Activated CD8-positive, alpha-beta memory T cell treated with anti-CD3 and anti-CD28 coated beads, Interleukin-2, amount 50 U/mL, for 48 hours (primary cell): ENCODE data around the gene RNF167.
"Not testable (repeated sequence)": the region's sequence is repeated elsewhere in the genome, so short reads cannot be mapped to it uniquely, and the experiment has no call there.

ENCODE experiments used
- DNase-seq: peaks from one replicate; pipeline ENCODE4 v3.0.0-alpha.2; 2020

RNF167 gene

DNA sequence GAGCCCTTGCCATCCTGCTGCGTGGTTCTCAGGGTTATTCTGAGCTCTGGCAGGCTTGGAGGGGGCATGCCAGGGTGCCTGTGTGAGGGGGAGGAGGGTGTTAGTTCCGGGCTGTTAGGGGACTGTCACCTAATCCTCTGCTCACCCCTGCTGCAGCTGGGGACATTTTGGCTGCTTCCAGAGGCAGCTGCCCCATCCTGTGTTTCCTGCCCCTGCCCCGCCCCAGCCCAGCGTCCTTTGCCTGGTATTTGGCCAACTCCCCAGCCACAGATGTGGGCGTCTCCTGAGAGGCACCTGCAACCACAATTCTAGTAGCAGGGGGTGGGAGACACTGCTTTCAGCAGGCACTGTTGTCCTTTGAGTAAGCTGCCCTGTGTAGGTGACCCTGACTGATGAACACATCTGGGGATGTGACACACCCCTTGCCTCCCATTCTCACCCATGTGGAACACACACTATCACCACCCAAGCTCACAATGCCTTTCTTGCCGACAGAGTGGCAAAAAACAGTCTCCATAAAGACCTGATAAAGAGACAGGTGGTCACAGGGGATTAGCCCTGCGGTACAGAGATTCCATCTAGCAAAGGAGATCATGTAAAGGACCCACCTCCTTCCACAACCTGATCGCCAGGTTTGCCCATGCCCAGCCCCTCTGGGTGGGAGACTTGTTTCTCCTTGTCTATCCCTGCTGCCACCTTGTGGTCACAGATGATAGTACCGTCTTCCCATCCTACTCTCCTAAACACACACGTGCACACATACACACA is 36.8 kb upstream of the RNF167 start, which contains the start of gene CHRNE:
TSS of gene CHRNE (minus strand) at position 48 of the 768 bp plus-strand sequence. CDS start at position 13, 35 bp downstream.
- DNase-seq, result peak; percentile 84

DNA sequence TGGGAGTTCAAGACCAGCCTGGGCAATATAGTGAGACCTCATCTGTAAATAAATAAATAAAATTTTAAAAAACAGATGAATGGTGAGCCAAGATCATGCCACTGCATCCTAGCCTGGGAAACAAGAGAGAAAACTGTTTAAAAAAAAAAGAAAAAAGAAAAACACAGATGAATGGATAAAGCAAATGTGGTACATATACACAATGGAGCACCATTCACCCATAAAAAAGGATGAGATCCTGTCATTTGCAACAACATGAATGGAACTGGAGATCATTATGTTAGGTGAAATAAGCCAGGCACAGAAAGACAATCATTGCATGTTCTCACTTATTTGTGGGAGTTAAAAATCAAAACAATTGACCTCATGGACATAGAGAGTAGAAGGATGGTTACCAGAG is 33.4 kb upstream of the RNF167 start:
- not testable (repeated sequence) for DNase-seq

DNA sequence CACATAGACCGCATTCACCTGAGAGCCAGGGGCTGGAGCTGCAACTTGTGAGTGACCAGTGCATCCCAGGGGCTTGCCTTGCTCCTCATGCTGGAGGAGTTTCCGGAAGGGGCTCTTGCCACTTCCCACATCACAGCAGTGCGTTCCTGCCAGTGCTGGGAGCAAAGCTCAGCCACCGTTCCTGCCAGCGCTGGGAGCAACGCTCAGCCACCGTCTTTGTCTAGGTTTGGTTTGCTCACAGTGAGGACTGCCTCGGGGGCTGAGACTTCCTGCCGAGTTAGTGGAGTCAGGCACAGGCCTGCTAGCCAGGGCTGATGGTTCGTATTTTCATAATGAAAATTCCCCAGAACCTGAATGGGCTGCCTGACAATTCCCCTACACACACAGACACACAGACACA is 31.8 kb upstream of the RNF167 start:
- no peak for DNase-seq

DNA sequence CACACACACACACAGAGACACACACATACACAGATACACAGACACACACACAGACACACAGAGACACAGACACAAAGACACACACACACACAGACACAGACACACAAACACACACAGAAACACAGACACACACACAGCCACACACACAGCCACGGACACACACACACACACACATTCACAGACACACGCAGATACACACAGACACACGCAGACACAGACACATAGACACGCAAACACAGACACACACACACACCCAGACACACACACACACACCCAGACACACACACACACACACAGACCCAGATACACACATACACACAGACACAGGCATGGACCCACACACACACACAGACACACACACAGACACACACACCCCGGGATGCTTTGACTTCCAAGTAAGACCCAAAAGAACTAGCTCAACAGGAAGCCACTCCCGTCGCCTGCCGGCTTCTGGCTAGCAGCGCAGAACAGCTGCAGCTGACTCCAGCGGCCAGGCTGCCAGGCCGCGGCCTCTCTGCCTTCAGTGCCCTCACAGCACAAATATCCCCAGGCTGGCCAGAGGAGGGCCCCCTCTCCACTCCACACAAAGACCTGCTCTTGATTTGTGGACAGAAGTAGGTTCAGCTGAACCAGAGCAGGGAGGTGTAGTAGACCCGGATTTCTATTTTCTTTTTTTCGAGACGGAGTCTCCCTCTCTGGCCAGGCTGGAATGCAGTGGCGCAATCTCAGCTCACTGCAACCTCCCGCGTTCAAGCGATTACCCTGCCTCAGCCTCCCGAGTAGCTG is 31.2 kb upstream of the RNF167 start:
- DNase-seq, result peak; percentile 84

DNA sequence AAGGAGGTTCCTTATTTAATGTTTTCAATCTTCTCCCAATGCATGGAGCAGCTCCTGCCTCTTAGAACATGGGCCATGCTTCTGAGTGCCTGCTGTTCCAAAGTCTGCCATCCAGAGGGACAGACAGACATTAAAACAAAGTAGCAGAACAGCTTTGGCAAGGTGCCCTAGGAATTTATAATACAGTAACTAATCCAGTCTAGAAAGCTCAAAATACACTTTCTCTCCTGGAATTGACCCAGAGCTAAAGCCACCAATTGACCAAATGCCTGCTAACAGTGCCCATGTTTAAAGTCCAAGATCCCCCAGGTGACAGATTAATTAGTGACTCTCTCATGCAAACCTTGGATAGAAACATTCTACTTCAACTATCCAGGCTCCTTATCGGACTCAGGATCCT is 26.1 kb upstream of the RNF167 start:
- DNase-seq, result no peak

DNA sequence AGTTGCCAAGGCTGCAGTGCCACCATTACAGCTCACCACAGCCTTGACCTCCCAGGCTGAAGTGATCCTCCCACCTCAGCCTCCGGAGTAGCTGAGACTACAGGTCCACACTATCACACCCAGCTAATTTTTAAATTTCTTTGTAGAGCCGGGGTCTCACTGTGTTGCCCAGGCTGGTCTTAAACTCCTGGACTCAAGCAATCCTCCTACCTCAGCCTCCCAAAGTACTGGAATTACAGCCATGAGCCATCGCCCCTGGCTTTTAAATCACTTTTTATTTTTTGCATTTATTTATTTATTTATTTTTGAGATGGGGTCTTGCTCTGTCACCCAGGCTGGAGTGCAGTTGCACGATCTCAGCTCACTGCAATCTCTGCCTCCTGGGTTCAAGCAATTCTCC is 25.5 kb upstream of the RNF167 start:
- not testable (repeated sequence) for DNase-seq

DNA sequence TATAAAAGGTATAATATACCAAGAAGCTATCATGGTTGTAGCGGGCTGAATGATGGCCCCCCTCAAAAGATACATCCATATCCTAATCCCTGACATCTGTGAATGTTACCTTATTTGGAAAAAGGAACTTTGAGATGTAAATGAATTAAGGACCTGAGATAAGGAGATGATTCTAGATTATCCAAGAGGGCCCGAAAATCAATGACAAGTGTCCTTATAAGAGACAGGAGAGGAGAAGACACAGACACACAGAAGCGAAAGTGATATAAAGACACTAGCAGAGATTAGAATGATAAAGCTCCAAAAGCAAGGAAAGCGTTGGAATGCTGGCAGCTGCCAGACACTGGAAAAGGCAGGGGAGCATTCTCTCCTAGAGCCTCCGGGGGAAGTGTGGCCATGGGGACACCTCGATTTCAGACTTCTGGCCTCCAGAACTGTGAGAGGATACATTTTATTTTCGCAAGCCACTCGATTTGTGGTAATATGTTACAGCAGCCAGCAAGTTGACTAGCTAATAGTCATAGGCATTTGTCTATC is 20.5 kb upstream of the RNF167 start:
- DNase-seq, result no peak

DNA sequence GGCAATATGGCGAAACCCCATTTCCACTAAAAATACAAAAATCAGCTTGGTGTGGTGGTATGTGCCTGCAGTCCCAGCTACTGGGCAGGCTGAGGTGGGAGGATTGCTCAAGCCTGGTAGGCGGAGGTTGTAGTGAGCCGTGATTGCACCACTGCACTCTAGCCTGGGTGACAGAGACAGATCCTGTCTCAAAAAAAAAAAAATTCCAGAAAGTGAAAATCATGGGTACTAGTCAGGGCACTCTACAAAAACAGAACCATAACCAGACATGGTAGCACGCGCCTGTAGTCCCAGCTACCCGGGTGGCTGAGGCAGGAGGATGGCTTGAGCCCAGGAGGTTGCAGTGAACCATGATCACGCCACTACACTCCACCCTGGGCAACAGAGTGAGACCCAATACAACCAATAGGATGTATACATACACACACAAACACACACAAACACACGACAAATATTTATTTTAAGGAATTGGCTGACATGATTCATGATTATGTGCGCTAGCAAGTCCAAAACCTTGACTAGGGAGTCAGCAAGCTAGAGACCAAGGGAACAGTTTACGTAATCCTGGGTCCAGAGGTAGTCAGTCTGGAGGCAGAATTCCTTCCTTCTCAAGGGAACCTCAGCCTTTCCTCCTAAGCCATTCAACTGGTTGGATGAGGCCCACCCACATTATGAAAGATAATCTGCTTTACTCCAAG is 19.6 kb upstream of the RNF167 start:
- DNase-seq, result no peak

DNA sequence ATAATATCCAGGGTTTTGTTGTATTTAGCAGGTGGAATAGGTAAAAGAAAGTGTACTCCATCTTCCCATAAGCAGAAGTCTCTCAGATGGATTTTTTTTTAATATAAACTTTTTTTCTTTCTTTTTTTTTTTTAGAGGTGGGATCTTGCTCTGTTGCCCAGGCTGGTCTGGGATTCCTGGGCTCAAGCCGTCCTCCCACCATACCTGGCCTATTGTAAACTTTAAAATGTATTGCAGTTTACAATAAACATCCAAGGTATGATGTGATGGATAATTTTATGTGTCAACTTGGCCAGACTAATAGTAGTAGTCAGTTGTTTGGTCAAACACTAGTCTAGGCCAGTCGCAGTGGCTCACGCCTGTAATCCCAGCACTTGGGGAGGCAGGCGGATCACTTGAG is 18.7 kb upstream of the RNF167 start:
- no peak for DNase-seq

DNA sequence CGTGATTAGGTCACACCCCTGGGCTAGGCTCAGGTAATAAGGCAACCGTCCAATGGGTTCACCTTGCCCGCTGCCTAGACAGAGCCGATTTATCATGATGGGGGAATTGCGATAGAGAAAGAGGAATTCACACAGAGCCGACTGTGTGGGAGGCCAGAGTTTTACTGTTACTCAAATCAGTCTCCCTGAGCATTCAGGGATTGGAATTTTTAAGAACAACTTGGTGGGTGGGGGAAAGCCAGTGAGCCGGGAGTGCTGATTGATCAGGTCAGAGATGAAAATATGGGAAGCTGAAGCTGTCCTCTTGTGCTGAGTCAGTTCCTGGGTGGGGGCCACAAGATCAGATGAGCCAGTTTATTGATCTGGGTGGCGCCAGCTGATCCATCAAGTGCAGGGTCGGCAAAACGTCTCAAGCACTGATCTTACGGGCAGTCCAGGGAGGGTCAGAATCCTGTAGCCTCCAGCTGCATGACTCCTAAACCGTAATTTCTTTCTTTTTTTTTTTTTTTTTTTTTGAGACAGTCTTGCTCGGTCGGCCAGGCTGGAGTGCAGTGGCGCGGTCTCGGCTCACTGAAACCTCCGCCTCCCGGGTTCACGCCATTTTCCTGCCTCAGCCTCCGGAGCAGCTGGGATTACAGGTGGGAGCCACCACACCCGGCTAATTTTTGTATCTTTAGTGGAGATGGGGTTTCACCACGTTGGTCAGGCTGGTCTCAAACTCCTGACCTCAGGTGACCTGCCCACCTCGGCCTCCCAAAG is 13.3 kb upstream of the RNF167 start:
- DNase-seq, result not testable (repeated sequence)

DNA sequence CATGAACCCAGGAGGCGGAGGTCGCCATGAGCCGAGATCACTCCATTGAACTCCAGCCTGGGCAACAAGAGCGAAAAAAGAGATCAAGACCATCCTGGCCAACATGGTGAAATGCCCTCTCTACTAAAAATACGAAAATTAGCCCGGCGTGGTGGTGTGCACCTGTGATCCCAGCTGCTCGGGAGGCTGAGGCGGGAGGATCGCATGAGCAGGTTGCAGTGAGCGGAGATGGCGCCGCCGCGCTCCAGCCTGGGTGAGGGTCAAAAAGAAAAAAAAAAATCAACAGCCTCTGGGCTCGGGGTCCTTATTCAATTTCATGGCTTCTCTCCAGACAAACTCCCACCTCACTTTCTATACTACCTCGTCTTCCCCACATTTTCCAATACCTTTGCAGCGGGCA is 11.2 kb upstream of the RNF167 start:
- no peak for DNase-seq

DNA sequence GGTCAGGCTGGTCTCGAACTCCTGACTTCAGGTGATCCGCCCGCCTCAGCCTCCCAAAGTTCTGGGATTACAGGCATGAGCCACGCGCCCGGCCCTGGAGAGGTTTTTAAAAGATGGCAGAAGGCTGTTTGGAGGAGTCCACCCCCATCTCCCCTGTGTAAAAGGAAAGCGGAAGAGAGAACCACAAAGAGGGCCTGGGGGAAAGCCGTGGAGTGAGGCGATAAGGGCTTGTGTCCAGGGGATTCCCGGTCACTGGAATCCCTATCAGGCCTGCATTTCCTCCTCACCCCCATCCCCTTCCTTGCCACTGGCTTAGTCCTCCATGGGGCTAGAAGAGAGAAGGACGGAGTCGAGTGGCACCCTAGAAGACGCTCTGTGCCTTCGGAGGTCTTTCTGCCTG is 8.1 kb upstream of the RNF167 start, which contains the start of gene GP1BA:
TSS of gene GP1BA (plus strand) at position 315 of the 400 bp plus-strand sequence. CDS start 328 bp downstream, outside the sequence.
- DNase-seq, result no peak

DNA sequence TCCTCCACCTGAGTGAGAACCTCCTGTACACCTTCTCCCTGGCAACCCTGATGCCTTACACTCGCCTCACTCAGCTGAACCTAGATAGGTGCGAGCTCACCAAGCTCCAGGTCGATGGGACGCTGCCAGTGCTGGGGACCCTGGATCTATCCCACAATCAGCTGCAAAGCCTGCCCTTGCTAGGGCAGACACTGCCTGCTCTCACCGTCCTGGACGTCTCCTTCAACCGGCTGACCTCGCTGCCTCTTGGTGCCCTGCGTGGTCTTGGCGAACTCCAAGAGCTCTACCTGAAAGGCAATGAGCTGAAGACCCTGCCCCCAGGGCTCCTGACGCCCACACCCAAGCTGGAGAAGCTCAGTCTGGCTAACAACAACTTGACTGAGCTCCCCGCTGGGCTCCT is 7.3 kb upstream of the RNF167 start:
- DNase-seq, result no peak

DNA sequence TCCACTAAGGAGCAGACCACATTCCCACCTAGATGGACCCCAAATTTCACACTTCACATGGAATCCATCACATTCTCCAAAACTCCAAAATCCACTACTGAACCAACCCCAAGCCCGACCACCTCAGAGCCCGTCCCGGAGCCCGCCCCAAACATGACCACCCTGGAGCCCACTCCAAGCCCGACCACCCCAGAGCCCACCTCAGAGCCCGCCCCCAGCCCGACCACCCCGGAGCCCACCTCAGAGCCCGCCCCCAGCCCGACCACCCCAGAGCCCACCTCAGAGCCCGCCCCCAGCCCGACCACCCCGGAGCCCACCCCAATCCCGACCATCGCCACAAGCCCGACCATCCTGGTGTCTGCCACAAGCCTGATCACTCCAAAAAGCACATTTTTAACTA is 6.4 kb upstream of the RNF167 start:
- DNase-seq, result no peak

DNA sequence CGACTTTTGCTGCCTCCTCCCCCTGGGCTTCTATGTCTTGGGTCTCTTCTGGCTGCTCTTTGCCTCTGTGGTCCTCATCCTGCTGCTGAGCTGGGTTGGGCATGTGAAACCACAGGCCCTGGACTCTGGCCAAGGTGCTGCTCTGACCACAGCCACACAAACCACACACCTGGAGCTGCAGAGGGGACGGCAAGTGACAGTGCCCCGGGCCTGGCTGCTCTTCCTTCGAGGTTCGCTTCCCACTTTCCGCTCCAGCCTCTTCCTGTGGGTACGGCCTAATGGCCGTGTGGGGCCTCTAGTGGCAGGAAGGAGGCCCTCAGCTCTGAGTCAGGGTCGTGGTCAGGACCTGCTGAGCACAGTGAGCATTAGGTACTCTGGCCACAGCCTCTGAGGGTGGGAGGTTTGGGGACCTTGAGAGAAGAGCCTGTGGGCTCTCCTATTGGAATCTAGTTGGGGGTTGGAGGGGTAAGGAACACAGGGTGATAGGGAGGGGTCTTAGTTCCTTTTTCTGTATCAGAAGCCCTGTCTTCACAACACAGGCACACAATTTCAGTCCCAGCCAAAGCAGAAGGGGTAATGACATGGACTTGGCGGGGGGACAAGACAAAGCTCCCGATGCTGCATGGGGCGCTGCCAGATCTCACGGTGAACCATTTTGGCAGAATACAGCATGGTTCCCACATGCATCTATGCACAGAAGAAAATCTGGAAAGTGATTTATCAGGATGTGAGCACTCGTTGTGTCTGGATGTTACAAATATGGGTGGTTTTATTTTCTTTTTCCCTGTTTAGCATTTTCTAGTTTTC is 5.7 kb upstream of the RNF167 start:
- DNase-seq, result no peak

DNA sequence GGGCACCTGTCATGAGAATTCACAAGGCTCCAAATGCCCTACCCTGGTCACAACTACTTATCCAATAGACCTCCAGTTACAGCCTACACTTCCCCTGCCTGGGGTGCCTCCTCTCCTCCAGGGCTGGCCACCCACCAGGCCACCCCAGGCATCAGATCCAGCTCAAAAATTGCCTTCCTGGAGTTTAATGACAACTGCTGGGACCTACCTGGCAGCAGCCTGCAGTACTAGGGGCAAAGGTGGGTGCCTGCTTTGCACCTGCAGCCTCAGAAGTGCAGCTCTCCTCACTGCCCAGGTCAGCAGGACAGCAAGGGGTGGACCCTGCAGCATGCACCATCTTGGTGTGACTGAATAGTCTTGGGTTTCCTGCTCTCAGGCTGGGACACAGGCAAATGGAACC is 4.4 kb upstream of the RNF167 start:
- DNase-seq, result no peak

DNA sequence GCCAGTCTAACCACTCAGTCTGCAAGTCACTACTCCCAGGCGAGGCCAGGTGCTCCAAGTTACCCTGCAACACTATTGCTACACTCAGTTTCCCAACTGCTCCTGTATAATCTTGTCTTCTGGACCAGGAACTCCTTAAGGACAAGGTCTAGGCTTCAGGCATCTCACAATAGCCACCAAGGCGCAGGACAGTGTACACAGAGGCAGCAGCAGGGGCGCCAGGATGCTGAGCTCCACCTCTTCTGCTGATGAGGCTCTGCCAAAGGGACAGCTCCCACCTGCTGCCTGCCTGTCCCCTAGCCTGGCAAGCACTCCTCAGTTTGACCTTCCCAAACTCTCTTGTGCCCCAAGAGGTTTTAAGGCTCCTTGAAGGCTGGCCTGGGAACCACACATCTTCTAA is 3.6 kb upstream of the RNF167 start:
- DNase-seq, result no peak

DNA sequence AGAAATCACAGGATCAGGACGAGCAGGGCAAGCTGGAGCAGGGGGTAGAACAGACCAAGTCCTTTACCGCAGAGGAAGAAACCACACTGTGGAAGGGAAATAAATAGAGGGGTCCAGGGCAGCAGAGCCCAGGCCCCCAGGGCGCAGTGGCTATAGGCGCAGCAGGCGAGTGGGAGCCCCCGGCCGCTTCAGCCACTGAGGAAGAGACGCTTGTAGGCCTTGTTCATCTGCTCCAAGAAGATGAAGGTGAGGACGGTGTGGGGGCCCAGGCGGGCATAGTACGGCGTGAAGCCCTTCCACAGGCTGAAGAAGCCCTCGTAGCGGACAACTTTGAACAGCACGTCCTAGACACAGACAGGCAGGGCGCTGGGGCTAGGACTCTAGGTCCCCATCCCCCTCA is 2.5 kb upstream of the RNF167 start:
- DNase-seq, result no peak

DNA sequence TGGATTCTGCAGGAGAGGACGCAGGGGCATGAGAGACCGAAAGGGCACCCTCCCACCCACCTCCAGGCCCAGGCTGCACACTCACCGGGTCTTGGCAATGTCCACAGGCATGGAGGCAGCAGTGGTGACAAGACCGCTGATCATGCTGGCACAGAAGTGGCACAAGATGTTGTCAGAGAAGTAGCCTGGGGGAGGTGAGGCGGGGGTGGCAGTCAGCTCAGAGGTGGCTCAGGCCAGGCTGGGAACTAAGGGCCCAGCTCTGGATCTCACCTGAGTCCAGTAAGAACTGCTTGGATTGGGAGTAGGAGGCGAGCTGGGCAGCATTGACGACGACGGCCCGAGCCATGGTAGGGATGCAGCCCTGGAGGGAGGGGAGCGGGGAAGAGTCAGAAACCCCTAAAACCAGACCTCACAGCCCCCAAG is 2.0 kb upstream of the RNF167 start:
- DNase-seq, result no peak

DNA sequence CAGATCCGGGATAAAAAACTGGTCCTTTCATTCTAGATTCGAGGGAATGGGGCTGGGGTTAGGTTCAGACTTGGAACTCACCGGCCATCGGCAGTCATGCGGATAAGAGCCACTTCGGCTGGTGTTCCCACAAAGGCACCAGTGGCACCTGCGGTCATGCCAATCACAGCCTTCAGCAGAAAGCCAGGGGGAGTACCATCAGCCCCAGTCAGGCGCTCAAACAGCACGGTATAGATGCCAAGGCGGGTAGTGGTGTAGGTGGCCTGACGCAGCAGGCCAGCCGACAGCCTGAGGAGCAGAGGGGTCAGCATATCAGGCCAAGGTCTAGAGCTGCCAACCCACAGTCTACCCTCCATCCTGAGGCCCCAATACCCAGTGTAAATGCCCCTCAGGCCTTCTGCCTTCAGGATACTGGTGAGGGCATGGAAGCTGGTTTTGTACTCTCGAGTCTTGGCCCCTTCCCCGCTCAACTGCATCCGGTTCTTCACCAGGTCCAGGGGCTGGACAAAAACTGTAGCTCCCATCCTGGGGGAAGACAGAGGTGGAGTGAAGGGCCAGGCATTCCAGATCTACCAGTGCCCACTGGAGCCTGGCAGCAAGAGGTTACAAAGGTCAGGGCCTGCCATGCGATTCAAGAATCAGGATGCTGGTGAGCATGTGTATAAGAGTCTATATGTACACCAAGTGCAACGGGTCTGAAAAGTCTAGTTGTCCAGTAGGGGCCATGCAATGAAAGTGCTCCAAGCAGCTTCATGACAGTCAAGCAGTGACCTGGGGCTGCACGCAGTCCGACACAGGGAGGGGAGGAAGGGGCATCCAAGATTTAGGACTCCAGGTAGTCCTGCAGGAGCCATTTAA is 1.2 kb upstream of the RNF167 start:
- no peak for DNase-seq

DNA sequence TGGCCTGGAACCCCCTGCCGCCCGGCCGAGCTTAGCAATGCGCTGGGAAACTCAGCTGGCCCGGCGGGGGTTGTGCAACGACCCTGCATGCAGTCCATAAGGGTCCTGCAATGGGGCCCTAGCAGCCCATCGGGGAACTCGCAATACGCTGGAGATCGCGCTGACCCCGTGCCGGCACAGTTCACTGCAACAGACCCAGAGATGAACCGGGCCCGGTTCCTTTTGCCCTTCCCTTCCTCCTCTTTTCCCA is 597 bp upstream of the RNF167 start:
- DNase-seq, result peak; percentile 77
